Measurements from ENCODE around the gene IGF2R. TPM values are rescaled to one million over a fixed set of nuclear protein-coding genes. Genes with fewer than 3 reads are reported as not detected.
"Not testable (repeated sequence)": the region's sequence is repeated elsewhere in the genome, so short reads cannot be mapped to it uniquely, and the experiment has no call there.

The IGF2R gene
- polyA plus RNA-seq, 1 donor = 124 TPM

- DNase-seq (ENCODE audit: low read depth) = no peak
Measured at GRCh38 chr6:160137130-160137988, 168.5 kb downstream of the IGF2R start.

DNA sequence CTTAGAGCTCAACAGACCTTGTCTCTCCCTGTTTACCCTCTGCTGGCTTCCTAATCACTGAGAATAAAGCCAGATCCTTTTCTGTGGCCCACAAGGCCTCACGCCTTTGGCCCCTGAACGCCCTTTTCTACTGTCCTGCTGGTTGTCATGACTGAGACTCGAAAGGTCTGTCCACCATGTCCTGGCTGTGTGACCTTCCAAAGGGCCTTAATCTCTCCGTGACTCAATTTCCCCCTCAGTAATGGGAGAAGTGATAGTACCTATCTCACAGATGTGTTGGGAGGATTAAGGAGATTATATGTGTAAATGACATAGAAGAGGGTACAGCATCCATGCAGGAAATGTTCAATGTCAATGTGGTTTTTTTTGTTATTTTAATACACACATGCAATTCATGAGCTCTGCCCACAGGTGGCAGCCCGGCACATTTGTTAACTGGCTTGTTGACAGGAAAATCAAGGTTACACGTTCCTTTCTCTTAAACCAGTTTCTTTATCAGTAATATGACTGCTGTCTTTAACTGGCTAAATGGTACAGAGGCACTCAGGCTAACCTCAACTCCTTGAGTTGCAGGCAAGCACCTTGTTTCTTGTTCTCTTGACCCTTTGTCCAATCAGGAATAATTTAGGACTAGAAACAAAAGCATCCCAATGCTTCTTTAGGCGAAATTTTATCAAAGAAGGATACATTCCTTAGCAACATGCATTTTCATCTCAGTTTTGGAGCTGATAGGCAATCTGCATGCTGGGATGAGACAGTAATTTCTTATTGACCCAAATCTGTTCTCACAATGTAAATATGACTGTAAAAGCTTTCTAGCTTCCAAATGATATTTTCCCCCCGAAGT, 169.3 kb downstream of the IGF2R start:
- DNase-seq (ENCODE audit: low read depth) = peak; percentile 17

DNA sequence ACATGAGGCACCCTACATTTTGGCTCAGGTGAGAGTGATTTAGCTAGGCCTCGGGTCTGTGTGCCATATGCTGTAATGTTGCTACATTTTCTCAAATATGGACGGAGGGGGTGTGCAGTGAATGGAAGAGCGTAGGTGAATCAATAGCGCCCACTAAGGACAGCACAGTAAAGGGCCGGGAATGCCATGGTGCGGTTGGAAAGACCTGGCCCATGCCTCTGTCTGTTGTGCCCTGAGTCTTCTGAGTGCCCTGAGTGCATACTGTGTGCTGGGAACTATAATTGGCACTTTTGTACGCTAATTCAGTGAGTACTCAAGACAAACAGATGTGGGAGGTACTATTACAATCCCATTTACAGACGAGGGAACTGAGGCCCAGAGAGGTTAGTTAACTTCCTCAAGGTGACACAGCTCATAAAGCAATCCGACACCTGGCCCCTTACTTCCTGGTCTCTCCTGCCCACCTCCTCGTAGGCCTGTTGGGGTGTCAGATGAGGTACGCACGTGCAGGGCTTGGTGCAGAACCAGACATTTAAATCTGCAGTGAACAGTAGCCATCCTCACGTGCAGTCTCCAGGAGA, 170.0 kb downstream of the IGF2R start:
- DNase-seq (ENCODE audit: low read depth) = no peak

DNA sequence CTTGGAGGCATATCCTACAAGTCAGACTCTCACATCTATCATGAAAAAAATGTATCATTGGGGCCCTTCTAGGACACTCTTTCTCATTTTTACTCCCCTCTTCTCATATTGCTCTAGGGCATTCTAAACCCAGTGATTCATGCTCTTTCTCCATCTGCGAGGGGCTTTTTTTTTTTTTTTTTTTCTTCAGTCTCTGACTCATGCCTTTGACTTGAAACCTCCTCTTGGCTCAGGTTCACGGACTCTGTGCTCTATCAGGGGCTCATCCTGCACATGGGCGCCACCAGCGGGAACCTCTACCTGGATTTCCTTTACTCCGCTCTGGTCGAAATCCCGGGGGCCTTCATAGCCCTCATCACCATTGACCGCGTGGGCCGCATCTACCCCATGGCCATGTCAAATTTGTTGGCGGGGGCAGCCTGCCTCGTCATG, 170.6 kb downstream of the IGF2R start:
- DNase-seq (ENCODE audit: low read depth) = no peak

DNA sequence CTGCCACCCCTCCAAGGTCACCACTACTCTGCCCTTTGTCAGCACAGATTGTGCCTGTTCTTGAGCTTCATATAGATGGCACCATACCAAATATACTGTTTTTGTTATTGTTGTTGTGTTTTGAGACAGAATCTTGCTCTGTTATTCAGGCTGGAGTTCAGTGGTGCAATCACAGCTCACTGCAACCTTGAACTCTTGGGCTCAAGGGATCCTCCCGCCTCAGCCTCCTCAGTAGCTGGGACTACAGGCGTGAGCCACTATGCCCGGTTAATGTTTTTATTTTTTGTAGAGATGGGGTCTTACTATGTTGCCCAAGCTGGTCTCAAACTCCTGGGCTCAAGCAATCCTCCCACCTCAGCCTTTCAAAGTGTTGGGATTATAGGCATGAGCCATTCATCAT, 171.6 kb downstream of the IGF2R start:
- DNase-seq (ENCODE audit: low read depth) = not testable (repeated sequence)

DNA sequence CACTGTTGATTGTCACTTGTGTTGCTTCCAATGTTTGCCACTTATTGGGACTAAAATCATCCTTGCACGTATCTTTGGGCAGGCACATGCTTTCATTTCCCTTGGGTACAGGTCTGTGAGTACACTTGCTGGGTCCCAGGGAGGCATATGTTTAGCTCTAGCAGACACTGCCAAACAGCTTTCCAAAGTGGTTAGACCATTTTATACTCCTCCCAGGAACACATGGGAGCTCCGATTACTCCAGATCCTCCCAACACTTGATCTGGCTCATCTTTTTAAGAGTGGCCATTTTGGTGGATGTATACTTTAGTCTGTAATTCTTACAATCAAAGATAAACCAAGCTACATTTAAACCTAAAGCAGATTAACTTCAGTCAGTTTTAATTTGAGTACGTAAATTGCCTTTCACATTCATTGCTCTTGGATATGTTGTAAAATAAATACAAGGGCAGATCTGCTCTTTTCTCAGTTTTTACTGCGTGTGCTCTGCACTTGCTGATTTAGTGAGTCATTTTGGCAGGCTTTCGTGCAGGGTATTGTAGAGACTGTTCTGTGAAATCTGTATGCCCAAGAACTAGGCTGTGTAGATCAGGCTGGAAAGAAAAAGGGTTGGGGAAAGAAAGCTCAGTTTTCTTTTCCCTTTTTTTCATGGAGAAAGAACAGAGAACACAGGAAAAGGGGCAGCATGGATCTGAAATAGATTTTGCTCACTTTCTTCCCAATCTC, 172.3 kb downstream of the IGF2R start:
- DNase-seq (ENCODE audit: low read depth) = no peak

- DNase-seq (ENCODE audit: low read depth) = no peak
Measured at GRCh38 chr6:160142115-160142715, 173.3 kb downstream of the IGF2R start.

DNA sequence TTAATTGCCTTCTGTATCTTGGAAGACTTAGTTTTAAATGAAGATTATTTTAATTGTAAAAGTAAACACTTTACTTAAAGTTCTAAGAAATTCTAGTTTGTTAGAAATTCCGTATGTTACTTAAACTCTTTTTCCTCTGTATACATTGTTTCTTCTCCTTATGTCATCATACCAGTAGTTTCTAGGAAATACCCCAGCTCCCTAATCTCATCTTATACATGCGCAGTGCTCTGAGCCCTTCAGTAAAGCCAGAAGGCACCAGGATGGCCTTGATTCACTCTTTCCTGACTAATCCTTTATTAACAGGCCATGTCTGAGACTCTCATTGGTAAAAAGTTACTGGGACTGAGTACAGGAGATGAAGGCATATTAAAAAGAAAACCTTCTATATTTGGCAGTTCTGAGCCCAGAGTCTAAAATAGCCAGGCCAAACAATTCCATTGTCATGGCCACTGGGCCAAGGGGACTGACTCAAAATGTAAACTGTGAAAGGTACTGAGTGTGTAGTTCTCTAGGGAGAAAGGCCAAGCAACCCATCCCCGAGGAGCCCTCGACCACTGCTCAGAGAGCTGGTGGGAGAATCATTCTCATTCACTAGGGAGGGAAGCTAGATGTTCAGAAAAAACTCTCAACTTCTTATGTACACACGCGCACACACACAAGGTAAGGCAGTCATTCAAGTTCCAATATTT, 177.7 kb downstream of the IGF2R start:
- DNase-seq (ENCODE audit: low read depth) = no peak

DNA sequence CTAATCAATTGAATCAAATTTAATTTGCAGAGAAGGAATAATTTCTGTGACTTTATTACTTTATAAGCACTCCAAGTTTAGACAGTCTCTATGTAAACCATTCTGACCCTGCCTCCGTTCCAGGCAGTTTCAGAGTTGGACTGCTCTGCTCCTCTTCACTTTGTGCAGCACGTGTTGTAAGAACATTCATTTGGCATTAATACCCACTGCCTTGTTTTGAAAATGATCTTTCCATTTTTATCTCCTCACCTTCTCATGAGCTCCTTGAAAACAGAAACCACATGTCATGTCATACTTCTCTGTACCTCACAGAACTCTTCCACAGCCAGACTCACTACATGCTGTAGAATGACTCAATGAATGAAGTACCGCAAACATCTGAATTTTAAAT, 178.3 kb downstream of the IGF2R start:
- no peak for DNase-seq (ENCODE audit: low read depth)

GRCh38 chr6:160154471-160154870, 185.6 kb downstream of the IGF2R start:
- no peak for DNase-seq (ENCODE audit: low read depth)

GRCh38 chr6:160156842-160157241, 188.0 kb downstream of the IGF2R start:
- no peak for DNase-seq (ENCODE audit: low read depth)

DNA sequence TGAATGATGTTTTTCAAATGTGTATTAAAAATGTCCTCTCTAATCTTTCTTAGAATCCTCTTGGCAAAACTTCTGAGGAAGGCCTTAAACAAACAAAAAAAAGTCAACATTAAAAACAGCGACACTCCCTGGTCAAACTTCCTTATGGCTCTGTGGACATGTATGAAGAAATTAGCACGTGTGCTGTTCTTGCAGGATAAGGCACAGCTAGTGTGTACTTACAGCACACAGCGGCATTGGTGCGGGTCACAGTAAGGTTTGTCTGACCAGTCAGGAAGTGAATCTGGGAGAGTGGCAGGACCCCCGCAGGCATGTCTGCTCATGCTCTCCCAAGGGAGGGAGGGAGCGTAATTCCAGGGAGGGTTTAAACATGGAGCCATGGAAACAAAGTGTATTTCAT, 191.6 kb downstream of the IGF2R start:
- no peak for DNase-seq (ENCODE audit: low read depth)

Other genes starting within 250 kb of the IGF2R start
- 64.7 TPM for gene WTAP, start 241.6 kb upstream of the IGF2R start, polyA plus RNA-seq (ENCODE audit: insufficient read length)
- gene ACAT2, start 207.0 kb upstream of the IGF2R start, polyA plus RNA-seq (ENCODE audit: insufficient read length) = 16.2 TPM
- gene TCP1, start 179.5 kb upstream of the IGF2R start, polyA plus RNA-seq (ENCODE audit: insufficient read length) = 210 TPM
- gene MRPL18, start 178.6 kb upstream of the IGF2R start, polyA plus RNA-seq (ENCODE audit: insufficient read length) = 79.1 TPM
- 0.23 TPM for gene PNLDC1, start 168.8 kb upstream of the IGF2R start, polyA plus RNA-seq (ENCODE audit: insufficient read length)
- 0.18 TPM for gene MAS1, start 78.1 kb upstream of the IGF2R start, polyA plus RNA-seq (ENCODE audit: insufficient read length)
- gene SLC22A1, start 152.7 kb downstream of the IGF2R start, polyA plus RNA-seq (ENCODE audit: insufficient read length) = 0.85 TPM